ENCODE measurements around the gene SNAPIN. TPM values are rescaled to one million over a fixed set of nuclear protein-coding genes. Genes with fewer than 3 reads are reported as not detected.
A peak's percentile ranks its signal among the peaks of the same experiment; 100 is the strongest.
"Not testable (repeated sequence)": the region's sequence is repeated elsewhere in the genome, so short reads cannot be mapped to it uniquely, and the experiment has no call there.

Gene SNAPIN
- total RNA-seq, 1 experiment from 2014 or later = 46.8 TPM

DNA sequence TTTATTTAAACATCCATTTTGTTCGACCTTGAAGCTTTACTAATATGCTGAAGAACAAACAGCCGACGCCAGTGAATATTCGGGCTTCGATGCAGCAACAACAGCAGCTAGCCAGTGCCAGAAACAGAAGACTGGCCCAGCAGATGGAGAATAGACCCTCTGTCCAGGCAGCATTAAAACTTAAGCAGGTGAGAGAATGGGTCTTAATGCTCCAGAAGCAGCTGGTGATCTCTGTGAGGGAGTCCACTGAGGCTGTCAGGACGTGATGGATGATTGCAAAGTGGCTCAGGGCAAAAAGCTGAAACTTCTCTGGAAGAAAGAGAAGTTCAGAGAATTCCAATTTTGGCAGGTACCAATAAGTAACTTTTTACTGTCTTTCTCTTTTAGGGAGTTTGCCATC is 20.2 kb upstream of the SNAPIN start:
- Mint-ChIP-seq H3K9me3 (ENCODE audit: low read depth, unreplicated experiment) (no peaks in the 10 kb centered on the region), H3K27me3 (ENCODE audit: unreplicated experiment) (no peaks in the 10 kb centered on the region), H3K4me3 (ENCODE audit: low read depth, unreplicated experiment) (no peak overlapping the region), H3K27ac (ENCODE audit: unreplicated experiment) (peak overlapping the region; percentile 8), H3K4me1 (ENCODE audit: low read depth, unreplicated experiment) (peaks cover 22% of the 10 kb centered on the region), H3K36me3 (ENCODE audit: insufficient read depth, unreplicated experiment) (peaks cover 81% of the 10 kb centered on the region)
- intact Hi-C loops (cut with micrococcal nuclease; ENCODE audit: unreplicated experiment) = no loop called here
- TF ChIP-seq, protein P1, sequence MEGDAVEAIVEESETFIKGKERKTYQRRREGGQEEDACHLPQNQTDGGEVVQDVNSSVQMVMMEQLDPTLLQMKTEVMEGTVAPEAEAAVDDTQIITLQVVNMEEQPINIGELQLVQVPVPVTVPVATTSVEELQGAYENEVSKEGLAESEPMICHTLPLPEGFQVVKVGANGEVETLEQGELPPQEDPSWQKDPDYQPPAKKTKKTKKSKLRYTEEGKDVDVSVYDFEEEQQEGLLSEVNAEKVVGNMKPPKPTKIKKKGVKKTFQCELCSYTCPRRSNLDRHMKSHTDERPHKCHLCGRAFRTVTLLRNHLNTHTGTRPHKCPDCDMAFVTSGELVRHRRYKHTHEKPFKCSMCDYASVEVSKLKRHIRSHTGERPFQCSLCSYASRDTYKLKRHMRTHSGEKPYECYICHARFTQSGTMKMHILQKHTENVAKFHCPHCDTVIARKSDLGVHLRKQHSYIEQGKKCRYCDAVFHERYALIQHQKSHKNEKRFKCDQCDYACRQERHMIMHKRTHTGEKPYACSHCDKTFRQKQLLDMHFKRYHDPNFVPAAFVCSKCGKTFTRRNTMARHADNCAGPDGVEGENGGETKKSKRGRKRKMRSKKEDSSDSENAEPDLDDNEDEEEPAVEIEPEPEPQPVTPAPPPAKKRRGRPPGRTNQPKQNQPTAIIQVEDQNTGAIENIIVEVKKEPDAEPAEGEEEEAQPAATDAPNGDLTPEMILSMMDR (IDR thresholded peaks at IDR 0.05; ENCODE audit: unreplicated experiment) = no peak
- CTCF ChIA-PET = interaction anchor here (0.8 to 0.9 kb wide), 2 partner anchors 21 to 22 kb away, joined by 4 to 5 read pairs; partner anchors contain the start of gene S100A14
- no peak for DNase-seq
- BruUV-seq (replicated peaks) = no TSS peak

DNA sequence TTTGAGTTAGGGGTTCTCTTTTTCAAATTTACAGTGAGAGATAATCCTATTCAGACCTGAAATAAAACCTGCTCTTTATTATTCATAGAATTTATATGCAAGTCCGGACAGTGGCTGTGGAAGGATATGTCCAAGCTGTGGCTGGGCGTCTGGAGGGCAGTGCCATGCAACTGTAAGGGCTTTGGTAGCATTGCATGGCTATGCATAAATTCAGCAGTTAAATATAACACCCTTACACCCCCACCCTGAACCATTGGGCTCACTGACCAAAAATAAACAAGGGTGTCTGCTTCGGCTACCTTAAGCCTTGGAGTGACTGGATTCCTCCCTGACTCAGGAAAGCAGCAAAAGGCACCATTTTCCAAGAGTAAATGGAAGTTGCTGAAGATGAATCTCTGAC is 19.2 kb upstream of the SNAPIN start:
- Mint-ChIP-seq H3K4me1 (ENCODE audit: low read depth, unreplicated experiment) (peaks cover 19% of the 10 kb centered on the region), H3K27ac (ENCODE audit: unreplicated experiment) (no peak overlapping the region), H3K27me3 (ENCODE audit: unreplicated experiment) (no peaks in the 10 kb centered on the region), H3K4me3 (ENCODE audit: low read depth, unreplicated experiment) (no peak overlapping the region), H3K9me3 (ENCODE audit: low read depth, unreplicated experiment) (no peaks in the 10 kb centered on the region), H3K36me3 (ENCODE audit: insufficient read depth, unreplicated experiment) (peaks cover 79% of the 10 kb centered on the region)
- intact Hi-C loops (cut with micrococcal nuclease; ENCODE audit: unreplicated experiment) = no loop called here
- CTCF ChIA-PET = no interaction called here
- no peak for DNase-seq
- TF ChIP-seq, protein P1 (IDR thresholded peaks at IDR 0.05; ENCODE audit: unreplicated experiment) = no peak
- no TSS peak for BruUV-seq (replicated peaks)

DNA sequence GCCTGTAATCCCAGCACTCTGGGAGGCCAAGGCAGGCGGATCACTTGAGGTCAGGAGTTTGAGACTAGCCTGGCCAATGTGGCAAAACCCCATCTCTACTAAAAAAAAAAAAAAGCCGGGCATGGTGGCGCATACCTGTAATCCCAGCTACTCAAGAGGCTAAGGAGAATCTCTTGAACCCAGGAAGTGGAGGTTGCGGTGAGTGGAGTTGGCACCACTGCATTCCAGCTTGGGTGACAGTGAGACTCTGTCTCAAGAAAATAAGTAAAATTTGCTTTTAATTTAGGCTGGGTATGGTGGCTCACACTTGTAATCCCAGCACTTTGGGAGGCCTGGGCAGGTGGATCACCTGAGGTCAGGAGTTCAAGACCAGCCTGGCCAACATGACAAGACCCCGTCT is 18.3 kb upstream of the SNAPIN start:
- H3K36me3 Mint-ChIP-seq (ENCODE audit: insufficient read depth, unreplicated experiment) = peaks cover 75% of the 10 kb centered on the region
- intact Hi-C loops (cut with micrococcal nuclease; ENCODE audit: unreplicated experiment); H3K9me3 Mint-ChIP-seq (ENCODE audit: low read depth, unreplicated experiment); DNase-seq; BruUV-seq (replicated peaks); H3K27ac Mint-ChIP-seq (ENCODE audit: unreplicated experiment); H3K4me3 Mint-ChIP-seq (ENCODE audit: low read depth, unreplicated experiment); H3K27me3 Mint-ChIP-seq (ENCODE audit: unreplicated experiment): not testable (repeated sequence)
- CTCF ChIA-PET = interaction anchor here (0.7 to 1.1 kb wide), 3 partner anchors 12 to 740 kb away, joined by 3 to 5 read pairs (median 4); no protein-coding TSS in a partner anchor
- H3K4me1 Mint-ChIP-seq (ENCODE audit: low read depth, unreplicated experiment) = peaks cover 19% of the 10 kb centered on the region

DNA sequence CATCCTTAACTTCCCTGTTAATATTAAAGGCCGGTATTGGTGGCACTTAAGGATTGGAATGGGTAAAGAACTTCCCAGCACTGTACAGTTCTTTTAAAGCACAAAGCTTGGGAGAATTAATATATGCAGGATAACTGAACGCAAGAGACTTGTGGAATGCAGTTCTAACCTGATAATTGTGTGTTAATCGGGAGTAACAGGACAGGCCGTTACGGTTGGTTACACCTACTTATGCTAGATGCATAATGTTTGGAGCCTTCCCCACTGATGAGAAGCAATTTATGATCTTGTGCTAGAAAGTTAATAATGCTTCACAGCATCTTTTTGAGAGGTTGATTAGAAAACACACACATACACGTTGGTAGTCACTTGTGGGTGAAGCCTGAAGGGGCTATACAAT is 17.6 kb upstream of the SNAPIN start:
- Mint-ChIP-seq H3K36me3 (ENCODE audit: insufficient read depth, unreplicated experiment) (peaks cover 75% of the 10 kb centered on the region), H3K9me3 (ENCODE audit: low read depth, unreplicated experiment) (no peaks in the 10 kb centered on the region), H3K27me3 (ENCODE audit: unreplicated experiment) (no peaks in the 10 kb centered on the region), H3K4me1 (ENCODE audit: low read depth, unreplicated experiment) (peaks cover 19% of the 10 kb centered on the region), H3K4me3 (ENCODE audit: low read depth, unreplicated experiment) (no peak overlapping the region), H3K27ac (ENCODE audit: unreplicated experiment) (no peak overlapping the region)
- intact Hi-C loops (cut with micrococcal nuclease; ENCODE audit: unreplicated experiment) = no loop called here
- DNase-seq = no peak
- TF ChIP-seq, protein P1 (IDR thresholded peaks at IDR 0.05; ENCODE audit: unreplicated experiment) = no peak
- CTCF ChIA-PET = interaction anchor here (0.6 to 1.1 kb wide), 2 partner anchors 68 to 92 kb away, joined by 3 to 4 read pairs; no protein-coding TSS in a partner anchor
- no TSS peak for BruUV-seq (replicated peaks)

DNA sequence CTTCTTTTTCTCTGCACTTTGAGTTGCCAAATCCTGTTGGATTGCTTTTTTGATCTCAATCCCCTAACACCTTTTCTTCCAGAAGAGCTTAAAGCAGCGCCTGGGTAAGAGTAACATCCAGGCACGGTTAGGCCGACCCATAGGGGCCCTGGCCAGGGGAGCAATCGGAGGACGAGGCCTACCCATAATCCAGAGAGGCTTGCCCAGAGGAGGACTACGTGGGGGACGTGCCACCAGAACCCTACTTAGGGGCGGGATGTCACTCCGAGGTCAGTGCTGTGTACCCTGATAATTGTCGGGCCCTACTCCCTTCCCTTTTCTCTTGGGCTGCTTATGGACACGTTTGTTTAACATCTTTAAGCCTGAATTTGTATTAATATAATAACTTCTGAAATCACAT is 16.3 kb upstream of the SNAPIN start:
- no TSS peak for BruUV-seq (replicated peaks)
- no peak overlapping the region for H3K27ac Mint-ChIP-seq (ENCODE audit: unreplicated experiment)
- peaks cover 11% of the 10 kb centered on the region for H3K4me1 Mint-ChIP-seq (ENCODE audit: low read depth, unreplicated experiment)
- intact Hi-C loops (cut with micrococcal nuclease; ENCODE audit: unreplicated experiment) = no loop called here
- peaks cover 75% of the 10 kb centered on the region for H3K36me3 Mint-ChIP-seq (ENCODE audit: insufficient read depth, unreplicated experiment)
- H3K4me3 Mint-ChIP-seq (ENCODE audit: low read depth, unreplicated experiment) = no peak overlapping the region
- H3K9me3 Mint-ChIP-seq (ENCODE audit: low read depth, unreplicated experiment) = no peaks in the 10 kb centered on the region
- CTCF ChIA-PET = interaction anchor here (1.5 kb wide), 1 partner anchor 10 kb away, joined by 4 read pairs; no protein-coding TSS in a partner anchor
- TF ChIP-seq, protein P1 (IDR thresholded peaks at IDR 0.05; ENCODE audit: unreplicated experiment) = no peak
- no peaks in the 10 kb centered on the region for H3K27me3 Mint-ChIP-seq (ENCODE audit: unreplicated experiment)
- no peak for DNase-seq
